ENCODE results near the gene UNC5A.

Gene UNC5A

GRCh38 chr5:176781638-176782570 is 28.5 kb upstream of the UNC5A start:
- no peak for DNase-seq (ENCODE audit: low read depth, low spot score)

DNA sequence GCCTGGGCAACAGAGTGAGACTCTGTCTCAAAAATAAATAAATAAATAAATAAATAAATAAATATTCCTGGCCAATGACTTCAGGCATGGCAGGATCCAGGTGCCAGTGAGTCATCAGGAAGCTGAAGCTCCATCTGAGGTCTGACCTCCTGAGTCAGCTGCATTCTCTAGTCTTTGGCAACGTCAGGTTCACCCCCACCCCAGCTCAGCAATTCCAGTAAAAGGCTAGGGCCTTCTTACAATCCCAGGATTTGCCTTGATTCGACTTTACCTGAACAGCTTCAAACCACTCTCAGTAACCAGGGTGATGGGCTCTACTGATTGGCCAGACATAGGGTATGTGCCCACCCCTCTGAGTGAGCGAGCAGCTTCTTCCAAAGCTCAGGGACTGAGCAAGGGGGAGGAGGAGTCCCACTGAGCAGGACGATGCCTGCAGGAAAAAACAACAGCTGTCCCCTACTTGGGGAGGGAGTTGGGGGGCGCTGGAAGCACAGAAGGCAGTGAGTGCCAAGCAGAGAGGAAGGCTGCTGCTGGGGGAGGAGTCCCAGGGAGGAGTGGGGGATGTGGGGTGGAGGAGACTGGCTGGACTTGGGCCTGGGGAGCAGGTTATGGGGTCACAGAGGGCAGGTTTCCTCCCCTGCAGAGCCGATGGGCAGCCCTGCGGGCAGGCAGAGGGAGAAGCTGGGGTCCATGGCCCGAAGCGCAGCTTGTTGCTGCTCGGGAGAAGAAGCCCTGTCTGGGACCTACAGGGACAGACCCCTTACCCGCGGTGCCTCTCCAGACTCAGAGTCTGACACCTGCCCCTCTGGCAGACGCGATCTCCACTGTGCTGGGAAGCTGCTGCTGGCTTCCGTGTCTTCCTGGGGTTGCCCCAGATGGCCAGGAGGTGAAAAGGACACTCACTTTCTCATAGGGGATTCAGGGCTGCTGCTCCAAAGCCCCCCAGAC is 25.9 kb upstream of the UNC5A start:
- no peak for DNase-seq (ENCODE audit: low read depth, low spot score)

DNA sequence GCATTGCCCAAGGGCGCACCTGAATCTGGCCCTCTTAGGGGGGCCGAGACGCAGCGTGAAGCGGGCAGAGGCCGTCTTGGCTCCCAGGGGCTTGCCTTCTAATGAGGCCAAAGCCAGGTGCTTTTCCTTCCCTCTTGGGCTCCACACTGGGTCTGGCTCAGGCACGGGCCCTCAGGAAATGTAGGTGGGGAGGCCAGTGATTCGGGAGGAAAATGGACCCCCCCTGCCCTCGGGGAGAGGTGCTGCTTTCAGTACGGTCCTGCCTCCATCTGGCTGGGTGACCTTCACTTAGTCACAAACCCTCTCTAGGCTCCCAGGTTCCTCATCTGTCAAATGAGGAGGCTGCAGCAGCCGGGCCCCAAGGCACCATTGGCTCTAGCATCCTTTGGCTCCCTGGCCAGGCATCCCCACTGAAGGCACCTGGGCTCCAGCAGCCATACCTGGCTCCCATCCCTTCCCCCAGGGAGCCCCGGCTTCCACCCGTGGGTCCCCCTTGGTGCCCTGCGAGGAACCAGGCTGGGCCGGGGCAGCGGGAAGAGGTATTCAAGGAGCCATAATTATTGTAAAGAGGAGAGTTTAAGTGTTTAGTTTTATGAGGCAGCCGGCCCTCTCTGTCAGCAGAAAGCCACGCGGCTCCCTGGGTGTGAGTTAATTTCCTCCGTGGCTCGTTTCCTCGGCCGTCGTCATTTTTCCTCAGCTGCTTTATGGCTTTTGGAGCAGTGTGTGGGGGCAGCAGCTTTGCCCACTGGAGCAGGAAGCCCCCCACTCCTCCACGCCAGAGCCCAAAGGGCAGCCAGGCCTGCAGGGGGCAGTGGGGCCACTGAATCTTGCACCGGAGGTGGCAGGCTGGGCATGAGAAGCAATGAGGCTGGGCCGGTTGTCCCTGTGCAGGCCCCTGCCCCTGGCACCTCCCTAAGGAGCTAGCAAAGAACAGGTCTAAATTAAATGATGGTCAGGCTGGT is 24.9 kb upstream of the UNC5A start:
- DNase-seq (ENCODE audit: low read depth, low spot score), result no peak

- no peak for DNase-seq (ENCODE audit: low read depth, low spot score)
These were observed 22.7 kb upstream of the UNC5A start for GRCh38 chr5:176787676-176788075.

DNA sequence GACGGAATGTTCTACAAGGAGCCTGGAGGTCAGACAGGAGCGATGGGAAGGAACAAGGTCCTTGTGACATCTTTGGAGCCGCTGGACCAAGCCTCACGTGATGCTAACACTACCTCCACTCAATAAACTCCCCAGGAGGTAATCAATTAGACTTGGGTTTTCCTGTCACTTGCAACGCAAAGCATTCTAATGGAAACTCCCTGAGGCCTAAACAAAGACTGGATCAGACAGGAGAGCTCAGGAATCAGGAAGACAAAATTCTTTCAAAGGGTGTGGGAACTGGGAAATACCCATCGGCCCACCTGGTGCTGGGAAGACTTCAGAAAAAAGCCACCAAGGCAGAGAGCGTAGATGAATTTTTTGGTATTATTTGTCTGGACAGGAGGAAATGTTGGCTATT is 22.3 kb upstream of the UNC5A start:
- no peak for DNase-seq (ENCODE audit: low read depth, low spot score)

- DNase-seq (ENCODE audit: low read depth, low spot score), result no peak
These were observed 21.2 kb upstream of the UNC5A start for GRCh38 chr5:176788941-176789872.

- DNase-seq (ENCODE audit: low read depth, low spot score), result no peak
These were observed 20.3 kb upstream of the UNC5A start for GRCh38 chr5:176789873-176790615.

- DNase-seq (ENCODE audit: low read depth, low spot score), result no peak
These were observed 19.4 kb upstream of the UNC5A start for GRCh38 chr5:176790941-176791340.

- DNase-seq (ENCODE audit: low read depth, low spot score), result no peak
These were observed 17.6 kb upstream of the UNC5A start for GRCh38 chr5:176792655-176793342.

DNA sequence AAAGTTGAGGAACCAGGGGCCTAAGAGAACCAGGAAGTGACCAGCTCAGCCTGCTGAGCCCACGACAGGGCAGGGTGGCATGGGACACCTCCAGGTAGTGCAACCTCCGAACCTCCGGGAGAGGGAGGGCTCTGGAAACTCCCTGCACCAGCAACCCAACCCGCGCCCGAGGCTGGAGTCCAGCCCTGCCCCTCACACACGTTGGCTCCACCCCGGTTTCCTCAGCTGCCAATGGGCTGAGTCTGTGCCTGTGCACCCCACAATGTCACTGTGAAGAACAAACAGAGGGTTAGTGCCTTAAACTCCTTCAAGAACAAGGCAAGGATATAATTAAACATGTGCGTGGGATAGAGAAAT is 17.0 kb upstream of the UNC5A start:
- DNase-seq (ENCODE audit: low read depth, low spot score), result no peak

DNA sequence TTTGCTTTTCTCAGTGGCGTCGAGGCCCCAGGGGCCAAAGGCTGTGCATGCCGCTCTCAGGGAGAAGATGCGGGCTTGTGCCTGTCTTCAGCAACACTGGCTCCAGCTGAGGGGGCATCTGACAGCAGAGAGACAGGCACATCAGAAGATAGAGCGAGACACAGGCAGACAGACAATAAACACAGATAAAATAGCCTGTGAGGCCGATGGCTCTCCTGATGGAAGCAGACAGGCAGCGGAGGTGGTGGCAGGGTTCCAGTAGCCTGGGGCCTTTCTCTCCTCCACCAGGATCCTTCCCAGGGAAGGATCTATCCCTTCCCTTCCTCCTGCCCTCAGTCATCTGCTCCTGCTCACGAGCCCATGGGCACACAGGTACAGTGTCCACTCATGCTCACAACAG is 16.6 kb upstream of the UNC5A start:
- DNase-seq (ENCODE audit: low read depth, low spot score), result no peak

DNA sequence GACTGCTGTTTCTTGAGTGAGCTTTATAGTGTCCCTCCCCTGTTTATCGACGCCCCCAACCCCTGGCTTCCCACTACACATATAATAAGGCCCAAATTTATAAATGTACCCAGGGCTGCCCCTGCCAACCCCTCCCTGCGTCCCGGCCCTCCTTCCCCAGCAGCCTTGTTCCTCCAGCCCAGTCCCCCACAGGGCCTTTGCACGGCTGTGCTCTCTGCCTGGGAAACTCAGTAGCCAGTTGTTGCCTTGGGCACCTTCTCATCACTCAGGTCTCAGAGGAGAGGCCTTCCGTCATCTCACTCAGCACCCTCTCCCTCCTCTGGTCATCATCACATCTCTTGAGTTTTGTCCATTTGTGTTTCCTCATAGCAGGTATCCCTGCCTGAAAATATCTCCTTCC is 15.8 kb upstream of the UNC5A start:
- no peak for DNase-seq (ENCODE audit: low read depth, low spot score)

- DNase-seq (ENCODE audit: low read depth, low spot score), result no peak
These were observed 13.9 kb upstream of the UNC5A start for GRCh38 chr5:176796411-176796810.

GRCh38 chr5:176796970-176797369 is 13.4 kb upstream of the UNC5A start:
- DNase-seq (ENCODE audit: low read depth, low spot score), result no peak

DNA sequence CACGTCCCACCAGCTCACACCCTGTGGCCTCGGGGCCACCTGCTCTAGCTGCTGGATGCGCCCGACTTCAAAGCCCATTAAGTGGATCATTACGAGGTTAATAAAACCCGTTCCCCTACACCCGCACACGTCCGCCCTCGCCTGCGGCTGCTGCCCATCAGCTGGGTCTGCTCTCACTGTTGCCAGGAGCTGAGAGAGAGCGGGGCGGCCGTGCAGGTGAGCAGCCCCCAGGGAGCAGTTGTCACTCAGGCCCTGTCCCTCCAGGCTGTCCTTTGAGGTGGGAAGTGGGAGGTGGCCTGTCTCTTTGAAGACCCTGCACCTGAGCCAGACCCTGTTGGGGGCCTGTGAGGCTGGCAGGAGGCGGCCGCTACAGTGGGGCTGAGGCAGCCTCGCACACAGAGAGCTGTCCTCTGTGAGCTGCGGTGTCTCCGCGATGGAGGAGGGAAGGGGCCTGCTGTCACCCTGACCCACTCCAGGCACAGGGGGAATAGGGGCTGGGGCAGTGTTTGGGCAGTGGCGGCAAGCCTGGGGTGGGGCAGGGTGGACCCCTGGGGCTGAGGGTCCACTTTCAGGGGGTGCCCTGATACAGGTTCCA is 12.8 kb upstream of the UNC5A start:
- DNase-seq (ENCODE audit: low read depth, low spot score), result no peak

DNA sequence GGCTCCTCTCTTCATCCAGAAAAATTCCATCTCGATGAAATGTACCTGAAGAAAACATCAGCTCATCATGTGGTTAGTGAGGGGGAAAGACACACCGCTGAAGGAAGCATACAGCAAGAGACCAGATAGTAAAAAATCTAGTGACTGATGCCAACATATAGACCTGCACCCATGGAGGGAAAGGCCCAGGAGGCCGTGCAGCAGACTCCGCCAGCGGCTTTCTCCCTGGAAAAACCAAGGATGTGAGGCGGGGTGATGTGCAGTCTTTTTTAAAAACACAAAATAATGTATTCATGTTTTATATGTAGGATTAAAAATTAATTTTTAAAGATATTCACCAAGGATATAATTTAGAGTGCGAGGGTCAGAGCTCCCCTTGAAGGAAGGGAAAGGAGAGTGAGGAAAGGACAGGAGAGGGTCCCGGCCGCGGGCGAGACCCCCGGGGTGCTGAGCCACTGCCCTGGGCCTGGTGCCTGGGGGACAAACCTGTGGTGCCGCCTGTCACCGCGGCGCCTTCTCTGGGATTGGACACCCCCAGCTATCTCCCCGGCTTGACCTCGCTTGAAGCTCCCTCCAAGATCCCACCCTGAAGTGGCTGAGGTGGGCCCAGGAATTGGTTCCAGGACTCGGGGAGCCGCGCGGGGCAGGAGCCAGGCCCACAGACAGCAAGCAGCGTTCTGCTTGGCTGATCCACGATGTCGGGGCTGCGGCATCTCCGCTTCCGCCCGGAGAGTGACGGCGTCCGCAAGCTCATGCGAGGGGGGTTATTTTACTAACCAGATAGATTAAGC is 12.1 kb upstream of the UNC5A start:
- no peak for DNase-seq (ENCODE audit: low read depth, low spot score)

GRCh38 chr5:176798949-176799348 is 11.4 kb upstream of the UNC5A start:
- no peak for DNase-seq (ENCODE audit: low read depth, low spot score)

DNA sequence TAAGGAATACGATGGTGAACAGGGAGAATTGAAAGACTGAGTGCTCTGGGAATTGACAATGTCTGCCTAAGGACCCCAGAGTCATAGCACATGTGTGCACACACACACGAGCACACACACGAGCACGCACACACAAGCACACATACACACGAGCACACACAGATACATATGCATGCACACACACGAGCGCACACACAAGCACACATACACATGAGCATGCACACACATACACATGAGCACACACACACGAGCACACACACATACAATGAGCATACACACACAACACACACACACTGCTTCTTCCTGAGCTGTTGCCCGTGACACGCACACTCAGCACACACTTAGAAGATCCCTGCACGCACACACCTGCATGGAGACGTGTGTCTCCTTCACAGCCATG is 10.9 kb upstream of the UNC5A start:
- no peak for DNase-seq (ENCODE audit: low read depth, low spot score)

Data from activated CD4-positive, CD25-positive, alpha-beta regulatory T cell treated with anti-CD3 and anti-CD28 coated beads, Interleukin-2, amount 50 U/mL, for 16 hours (primary cell).